DMS 273 treated with DMSO at 0.1 percent for 48 hours (cell line): ENCODE measurements around the gene CDH12.
"Not testable (repeated sequence)": the region's sequence is repeated elsewhere in the genome, so short reads cannot be mapped to it uniquely, and the experiment has no call there.

Experiments
- DNase-seq: peaks from one replicate; lab custom pipeline; 2025; lab: John Stamatoyannopoulos, UW

Gene CDH12

GRCh38 chr5:22560147-22560546 is 293.0 kb downstream of the CDH12 start:
- DNase-seq = no peak

- no peak for DNase-seq
These were observed 295.9 kb downstream of the CDH12 start for GRCh38 chr5:22557251-22557650.

DNA sequence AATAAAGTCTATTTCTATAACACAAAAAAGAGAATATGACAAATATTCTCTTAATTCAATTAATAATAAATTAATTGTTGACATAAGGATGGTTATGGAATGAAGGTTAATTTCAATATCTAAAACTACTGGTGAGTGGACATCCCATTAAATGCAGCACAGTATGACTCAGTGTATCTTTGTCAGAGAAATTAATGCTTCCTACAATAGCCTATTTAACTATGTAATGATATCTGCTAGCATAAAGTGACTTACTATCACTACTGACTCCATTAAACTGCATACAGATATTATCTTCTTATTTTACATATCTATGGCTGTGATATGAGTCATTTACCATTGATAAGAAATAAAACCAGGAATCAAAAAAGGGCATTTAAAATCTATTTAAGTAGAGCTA is 298.7 kb downstream of the CDH12 start:
- DNase-seq = no peak

DNA sequence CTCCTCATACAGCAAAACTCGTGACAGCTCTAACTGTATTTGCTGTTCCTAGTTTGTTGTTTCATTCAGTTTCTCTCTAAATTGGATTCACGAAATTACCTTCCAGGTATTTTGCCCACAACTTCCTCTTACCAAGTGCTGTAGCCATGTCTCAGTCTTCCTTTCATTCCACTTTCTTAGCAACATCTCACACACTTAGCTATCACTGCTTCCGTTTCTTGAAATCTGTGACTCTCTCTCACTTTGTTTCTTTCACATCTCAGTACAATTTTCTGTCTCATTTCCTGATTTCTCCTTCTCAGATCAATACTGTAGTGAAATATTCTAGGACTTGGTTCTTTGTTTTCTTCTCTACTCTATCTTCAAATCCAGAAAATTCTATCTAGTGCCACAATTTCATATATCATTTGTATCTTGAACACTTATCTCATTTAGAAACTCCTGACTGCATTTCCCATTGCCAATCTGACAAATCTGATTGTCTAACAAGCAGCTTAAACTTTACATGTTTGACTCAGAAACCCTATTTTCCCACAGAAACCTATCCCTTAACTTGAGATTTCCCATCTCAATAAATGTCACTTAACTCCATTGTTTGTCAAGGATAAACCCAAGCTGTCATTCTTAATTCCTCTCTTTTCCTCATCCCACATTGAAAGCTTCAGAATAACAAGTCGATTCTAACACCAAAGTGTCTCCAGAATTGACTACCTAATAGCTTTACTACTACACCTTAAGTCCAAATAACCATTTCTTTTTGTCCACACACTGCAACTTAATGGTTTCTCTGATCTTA is 303.1 kb downstream of the CDH12 start:
- DNase-seq = no peak

GRCh38 chr5:22542340-22542739 is 310.8 kb downstream of the CDH12 start:
- DNase-seq = no peak

DNA sequence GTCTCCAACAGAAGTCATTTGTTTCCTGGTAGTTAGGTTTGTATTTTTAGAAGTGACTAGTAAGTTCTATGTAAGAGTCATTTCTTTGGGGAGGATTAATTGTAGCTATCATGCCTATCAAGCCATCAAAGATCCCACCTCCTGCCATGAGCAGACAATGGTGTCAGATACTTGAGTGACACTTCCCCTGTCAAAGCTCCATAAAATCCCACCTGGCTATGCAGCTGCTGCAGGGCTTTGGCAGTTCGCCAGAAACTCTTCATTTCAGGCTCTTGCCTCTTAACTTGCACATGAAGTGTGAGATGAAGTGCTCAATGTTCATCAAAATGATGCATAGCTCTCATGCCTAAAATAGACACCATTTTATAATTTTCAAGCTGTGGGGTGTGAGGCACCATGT is 312.1 kb downstream of the CDH12 start:
- DNase-seq = peak; percentile 88

- DNase-seq = no peak
These were observed 313.4 kb downstream of the CDH12 start for GRCh38 chr5:22539762-22540161.

GRCh38 chr5:22531986-22532385 is 321.2 kb downstream of the CDH12 start:
- no peak for DNase-seq

DNA sequence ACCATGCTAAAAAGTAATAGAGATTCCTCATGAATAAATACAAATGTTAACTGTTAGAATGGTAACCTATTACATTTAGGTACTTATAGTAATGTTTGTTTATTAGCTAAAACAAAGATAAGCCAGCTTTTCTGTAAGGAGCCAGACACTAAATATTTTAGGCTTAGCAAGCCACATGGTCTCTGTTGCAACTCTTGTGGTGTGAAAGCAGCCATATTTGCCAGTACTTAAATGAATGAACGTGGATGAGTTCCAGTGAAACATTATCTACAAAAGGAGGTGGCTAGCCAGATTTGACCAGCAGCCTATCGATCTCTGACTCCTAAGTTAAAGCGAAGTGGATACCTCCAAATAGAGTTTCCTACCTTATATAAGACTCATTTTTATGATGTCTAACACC is 331.6 kb downstream of the CDH12 start:
- DNase-seq = no peak

DNA sequence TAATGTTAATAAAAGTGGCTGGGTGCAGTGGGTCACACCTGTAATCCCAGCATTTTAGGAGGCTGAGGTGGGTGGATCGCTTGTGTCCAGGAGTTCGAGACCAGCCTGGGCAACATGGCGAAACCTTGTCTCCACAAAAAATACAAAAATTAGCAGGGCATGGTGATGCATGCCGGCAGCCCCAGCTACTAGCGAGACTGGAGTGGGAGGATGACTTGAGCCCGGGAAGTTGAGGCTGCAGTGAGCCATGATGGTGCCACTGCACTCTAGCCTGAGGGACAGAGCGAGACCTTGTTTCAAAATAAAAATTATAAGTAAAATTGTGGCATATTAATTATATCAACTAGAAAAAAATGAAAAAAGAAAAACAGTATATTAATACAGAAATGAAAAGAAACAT is 336.6 kb downstream of the CDH12 start:
- DNase-seq = not testable (repeated sequence)

GRCh38 chr5:22514231-22514630 is 338.9 kb downstream of the CDH12 start:
- no peak for DNase-seq

DNA sequence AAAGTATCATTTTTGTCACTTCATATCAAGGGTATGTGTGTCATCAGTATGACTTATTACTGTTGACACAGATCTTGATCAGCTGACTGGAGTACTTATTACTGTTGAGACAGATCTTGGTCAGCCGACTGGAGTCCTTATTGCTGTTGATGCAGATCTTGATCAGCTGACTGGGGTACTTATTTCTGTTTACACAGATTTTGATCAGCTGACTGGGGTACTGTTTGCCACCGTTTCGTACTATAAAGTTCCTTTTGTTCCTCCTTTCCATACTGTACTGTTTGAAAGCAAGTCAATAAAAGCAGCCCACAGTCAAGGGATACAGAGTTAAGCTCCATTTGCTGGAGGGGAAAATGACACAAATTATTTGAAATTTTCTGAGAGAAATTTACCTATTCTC is 347.3 kb downstream of the CDH12 start:
- no peak for DNase-seq

GRCh38 chr5:22504411-22504810 is 348.7 kb downstream of the CDH12 start:
- DNase-seq = no peak

DNA sequence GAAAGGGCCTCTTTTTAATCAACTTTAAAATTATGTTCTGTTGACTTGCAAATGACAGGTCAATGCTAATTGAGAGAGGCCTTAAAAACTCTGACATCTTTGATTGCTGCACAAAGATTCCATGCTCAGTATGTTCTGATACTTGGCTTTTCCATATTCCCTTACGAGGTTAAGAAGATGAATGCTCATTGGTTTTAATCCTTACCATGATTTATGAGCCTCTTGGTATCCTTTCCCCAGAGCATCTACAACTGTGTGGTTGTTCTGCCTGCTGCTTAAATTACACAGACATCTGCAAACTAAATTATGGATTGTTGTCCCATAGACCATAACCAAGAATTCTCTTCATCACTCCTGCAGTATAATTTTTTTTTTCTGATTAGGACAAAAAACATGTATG is 352.6 kb downstream of the CDH12 start:
- no peak for DNase-seq

DNA sequence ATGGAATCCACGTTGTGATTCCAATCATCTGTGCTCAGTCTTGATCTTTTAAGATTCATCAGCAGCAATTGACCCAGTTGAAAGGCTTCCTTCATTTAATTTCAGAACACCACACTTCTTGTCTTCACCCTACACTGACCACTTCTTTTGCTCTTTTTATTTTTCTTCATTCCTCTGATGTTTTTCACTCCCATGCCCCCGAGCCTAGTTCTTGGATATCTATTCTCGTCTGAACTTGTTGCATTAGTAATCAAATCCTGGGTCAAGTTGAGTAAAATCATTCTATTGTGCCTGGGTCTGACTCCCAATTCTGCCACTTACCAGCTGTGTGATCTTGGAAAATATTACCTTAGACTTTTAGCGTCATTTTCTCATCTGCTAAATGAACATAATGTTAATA is 356.5 kb downstream of the CDH12 start:
- DNase-seq = no peak

DNA sequence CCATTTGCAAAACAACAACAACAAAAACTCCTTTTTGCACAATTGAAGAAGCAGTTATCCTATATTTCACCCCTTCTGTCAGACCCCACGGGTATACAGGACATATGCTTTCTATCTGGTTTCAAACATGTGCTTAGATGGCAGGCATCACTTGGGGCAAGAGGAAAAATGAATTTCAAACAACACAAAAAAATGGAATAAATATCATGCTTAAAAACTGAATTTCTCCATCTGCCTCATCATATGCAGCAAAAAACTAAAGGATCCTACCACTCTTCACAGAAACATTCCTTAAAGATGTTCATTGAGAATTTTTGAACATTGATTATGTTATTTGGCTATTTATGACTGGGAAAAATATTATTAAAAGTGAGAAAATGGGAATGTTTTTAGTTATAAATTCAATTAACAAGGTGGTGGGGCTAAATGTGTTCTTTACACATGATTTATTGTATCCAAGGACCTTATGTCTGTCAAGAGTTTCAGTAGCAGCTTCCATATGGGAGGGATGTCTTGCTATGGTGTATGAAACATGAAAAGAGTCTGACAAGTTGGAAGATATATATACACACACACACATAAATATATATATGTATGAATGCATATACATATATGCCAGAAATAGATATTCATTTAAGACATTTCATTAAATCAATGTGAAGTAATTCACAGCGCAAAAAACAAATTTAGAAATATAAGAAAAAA is 358.0 kb downstream of the CDH12 start:
- no peak for DNase-seq

DNA sequence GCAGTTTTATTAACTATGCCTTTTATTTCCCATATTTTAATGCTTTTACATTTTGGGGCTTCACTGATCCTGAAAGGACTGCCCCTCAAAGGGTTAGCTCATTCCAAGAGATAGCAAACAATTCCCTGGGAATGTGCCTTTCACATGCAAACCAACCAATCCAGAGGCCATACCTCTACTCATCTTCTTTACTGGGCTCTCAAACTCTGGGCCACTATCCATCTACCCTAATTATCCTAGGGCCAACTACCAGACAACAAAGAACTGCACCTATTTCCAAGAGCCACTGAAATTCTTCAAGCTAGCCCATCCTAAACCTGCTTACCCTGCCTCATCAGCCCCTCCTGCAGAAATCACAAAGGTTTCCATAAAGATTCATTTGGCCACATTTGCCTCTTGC is 364.7 kb downstream of the CDH12 start:
- DNase-seq = no peak

- no peak for DNase-seq
These were observed 372.8 kb downstream of the CDH12 start for GRCh38 chr5:22480305-22480704.

- no peak for DNase-seq
These were observed 379.3 kb downstream of the CDH12 start for GRCh38 chr5:22473886-22474285.

DNA sequence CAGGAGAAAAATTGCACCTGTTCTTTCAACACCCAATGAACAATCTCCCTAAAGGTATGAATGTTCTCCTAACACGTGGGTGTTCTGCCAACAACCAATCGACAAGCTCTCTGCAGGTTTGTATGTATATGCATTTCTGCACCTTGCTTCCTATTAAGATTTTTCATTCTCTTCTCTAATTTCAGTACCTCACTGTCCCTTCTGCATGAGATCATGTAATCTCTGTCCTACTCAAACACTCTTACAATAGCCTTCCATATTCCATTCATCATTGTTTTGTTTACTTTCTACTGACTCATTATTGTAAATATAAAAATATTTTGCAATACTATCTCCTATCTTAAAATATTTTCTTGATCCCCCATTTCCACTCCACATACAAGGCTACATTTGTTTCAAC is 382.0 kb downstream of the CDH12 start:
- DNase-seq = no peak

- DNase-seq = no peak
These were observed 382.7 kb downstream of the CDH12 start for GRCh38 chr5:22470408-22470807.

DNA sequence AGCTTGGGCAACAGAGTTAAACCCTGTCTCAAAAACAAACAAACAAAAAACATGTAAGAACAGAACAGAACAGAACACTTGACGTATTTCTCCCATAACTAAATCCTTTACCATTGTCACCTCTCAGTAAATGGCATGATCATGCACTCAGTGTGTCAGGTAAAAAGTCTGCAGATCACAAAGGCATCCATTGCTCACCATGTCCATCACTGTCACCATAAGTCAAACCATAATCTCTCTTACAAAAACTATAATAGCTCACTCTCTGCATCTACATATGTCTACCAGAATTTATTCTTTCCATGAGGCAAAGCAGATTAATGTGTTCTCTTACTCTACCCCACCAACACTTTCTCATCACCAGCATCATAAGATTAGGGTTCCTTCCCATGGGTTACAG is 387.5 kb downstream of the CDH12 start:
- DNase-seq = no peak

DNA sequence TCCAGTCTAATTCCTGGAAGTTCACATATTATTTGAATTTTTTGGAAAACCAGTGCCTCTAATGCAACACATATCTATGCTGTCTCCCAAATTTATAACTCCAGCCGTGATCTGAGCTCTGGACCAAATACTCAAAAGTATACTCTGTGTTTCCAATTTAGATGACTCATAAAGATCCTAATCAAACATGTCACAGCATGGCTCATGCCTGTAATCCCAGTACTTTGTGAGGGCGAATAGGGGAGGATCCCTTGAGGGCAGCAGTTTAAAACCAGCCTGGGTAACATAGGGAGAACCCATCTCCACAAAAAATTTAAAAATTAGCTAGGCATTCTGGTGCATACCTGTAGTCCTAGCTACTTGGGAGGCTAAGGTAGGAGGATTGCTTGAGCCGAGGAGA is 388.0 kb downstream of the CDH12 start:
- no peak for DNase-seq

DNA sequence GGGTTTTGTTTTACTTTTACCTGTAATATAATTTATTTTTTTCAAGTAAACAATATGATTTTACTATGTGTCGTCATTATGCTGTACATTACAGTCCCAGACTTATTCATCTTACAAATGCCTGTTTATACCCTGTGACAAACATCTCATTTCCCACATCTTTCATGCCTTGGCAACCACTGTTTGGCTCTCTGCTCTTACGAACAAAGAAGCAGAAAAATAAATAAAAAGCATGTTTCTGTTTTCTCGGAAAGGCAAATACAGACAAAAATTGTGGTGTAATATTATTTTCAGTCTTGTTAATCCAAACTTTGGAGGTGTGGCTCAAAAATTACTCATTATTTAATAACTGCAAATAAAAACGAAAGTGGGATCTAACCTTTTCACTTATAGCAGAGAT is 393.0 kb downstream of the CDH12 start:
- DNase-seq = no peak
